Activated naive CD4-positive, alpha-beta T cell treated with anti-CD3 and anti-CD28 coated beads, Interleukin-2, amount 50 U/mL, for 24 hours (primary cell): ENCODE measurements around the gene TDRD5.

ENCODE experiments used
- H3K27ac Mint-ChIP-seq: one replicate; pipeline ENCODE4 v1.8.0; 2021; ENCODE audit warnings: mild to moderate bottlenecking, mixed read lengths
- H3K27me3 Mint-ChIP-seq: one replicate; pipeline ENCODE4 v1.8.0; 2021; ENCODE audit warnings: mixed read lengths
- H3K36me3 Mint-ChIP-seq: one replicate; pipeline ENCODE4 v1.8.0; 2021; ENCODE audit warnings: mixed read lengths
- H3K4me1 Mint-ChIP-seq: one replicate; pipeline ENCODE4 v1.8.0; 2021; ENCODE audit warnings: mixed read lengths
- H3K4me3 Mint-ChIP-seq: one replicate; pipeline ENCODE4 v1.8.0; 2021; ENCODE audit warnings: mild to moderate bottlenecking, mixed read lengths
- H3K9me3 Mint-ChIP-seq: one replicate; pipeline ENCODE4 v1.8.0; 2021; ENCODE audit warnings: mixed read lengths

TDRD5 gene

DNA sequence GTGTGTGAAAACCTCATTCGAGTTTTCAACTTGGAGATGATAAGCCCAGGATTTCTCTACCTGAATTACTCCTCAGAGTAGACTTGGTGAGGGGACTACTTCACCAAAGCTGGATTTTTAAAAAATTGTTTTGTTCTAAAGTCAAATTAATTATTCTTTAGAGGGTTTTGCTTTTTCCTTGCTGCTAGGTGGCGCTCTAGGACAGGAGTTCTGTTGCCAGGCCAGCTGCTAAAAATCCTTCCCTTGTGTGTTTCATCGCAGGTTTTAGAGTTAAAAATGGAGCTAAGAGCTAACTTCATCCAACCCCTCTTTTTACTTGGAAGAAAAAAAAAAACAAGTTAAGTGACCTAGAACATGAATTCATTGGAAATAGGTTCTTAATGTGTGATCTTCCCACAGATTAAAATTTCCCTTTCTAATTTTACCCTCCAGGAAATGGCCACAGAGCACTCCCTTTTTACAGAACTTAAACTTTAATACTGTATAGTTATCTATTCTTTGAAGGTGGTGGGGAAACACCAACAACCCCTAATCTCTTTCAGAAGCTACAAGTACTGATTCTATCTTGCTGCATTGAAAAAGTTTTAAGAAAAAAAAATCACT lies 114.8 kb downstream of the TDRD5 start:
- Mint-ChIP-seq H3K36me3 (no peaks in the 10 kb centered on the region), H3K9me3 (no peaks in the 10 kb centered on the region), H3K4me1 (peaks cover 20% of the 10 kb centered on the region), H3K27me3 (no peaks in the 10 kb centered on the region), H3K27ac (no peak overlapping the region), H3K4me3 (no peak overlapping the region)

DNA sequence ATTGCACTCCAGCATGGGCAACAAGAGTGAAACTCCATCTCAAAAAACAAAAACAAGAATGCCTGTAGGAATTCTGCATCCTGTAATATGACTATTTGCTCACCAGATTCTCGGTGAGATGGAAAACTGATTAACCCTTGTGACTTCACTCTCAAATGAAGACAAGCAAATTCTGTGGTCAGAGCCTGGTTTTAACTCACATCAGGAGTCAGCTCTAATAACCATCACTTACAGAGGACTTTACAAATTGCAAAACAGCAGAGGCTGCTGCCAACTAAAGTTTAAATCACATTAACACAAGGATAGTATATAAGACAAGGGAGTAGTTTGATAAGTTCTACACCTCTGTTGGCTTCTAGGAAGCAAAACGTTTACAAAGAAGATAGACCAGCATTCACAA lies 115.8 kb downstream of the TDRD5 start:
- no peak overlapping the region for H3K27ac Mint-ChIP-seq
- no peaks in the 10 kb centered on the region for H3K9me3 Mint-ChIP-seq
- no peaks in the 10 kb centered on the region for H3K27me3 Mint-ChIP-seq
- no peaks in the 10 kb centered on the region for H3K36me3 Mint-ChIP-seq
- H3K4me1 Mint-ChIP-seq = peaks cover 20% of the 10 kb centered on the region
- H3K4me3 Mint-ChIP-seq = no peak overlapping the region

GRCh38 chr1:179708434-179709195 lies 117.0 kb downstream of the TDRD5 start:
- Mint-ChIP-seq H3K4me1 (peaks cover 20% of the 10 kb centered on the region), H3K27me3 (no peaks in the 10 kb centered on the region), H3K4me3 (no peak overlapping the region), H3K27ac (no peak overlapping the region), H3K9me3 (peaks cover 7% of the 10 kb centered on the region), H3K36me3 (peaks cover 1% of the 10 kb centered on the region)

GRCh38 chr1:179709841-179710329 lies 118.3 kb downstream of the TDRD5 start:
- Mint-ChIP-seq H3K36me3 (peaks cover 8% of the 10 kb centered on the region), H3K27ac (no peak overlapping the region), H3K4me1 (peaks cover 20% of the 10 kb centered on the region), H3K27me3 (no peaks in the 10 kb centered on the region), H3K9me3 (peaks cover 12% of the 10 kb centered on the region), H3K4me3 (peak overlapping the region; percentile 1)

GRCh38 chr1:179714159-179714558 lies 122.5 kb downstream of the TDRD5 start:
- H3K36me3 Mint-ChIP-seq = peaks cover 18% of the 10 kb centered on the region
- H3K4me3 Mint-ChIP-seq = no peak overlapping the region
- peaks cover 44% of the 10 kb centered on the region for H3K9me3 Mint-ChIP-seq
- peaks cover 7% of the 10 kb centered on the region for H3K27me3 Mint-ChIP-seq
- H3K4me1 Mint-ChIP-seq = peaks cover 14% of the 10 kb centered on the region
- no peak overlapping the region for H3K27ac Mint-ChIP-seq

- Mint-ChIP-seq H3K27ac (no peak overlapping the region), H3K9me3 (peaks cover 47% of the 10 kb centered on the region), H3K4me1 (peaks cover 9% of the 10 kb centered on the region)
Observed at GRCh38 chr1:179714623-179715022, 123.0 kb downstream of the TDRD5 start.

DNA sequence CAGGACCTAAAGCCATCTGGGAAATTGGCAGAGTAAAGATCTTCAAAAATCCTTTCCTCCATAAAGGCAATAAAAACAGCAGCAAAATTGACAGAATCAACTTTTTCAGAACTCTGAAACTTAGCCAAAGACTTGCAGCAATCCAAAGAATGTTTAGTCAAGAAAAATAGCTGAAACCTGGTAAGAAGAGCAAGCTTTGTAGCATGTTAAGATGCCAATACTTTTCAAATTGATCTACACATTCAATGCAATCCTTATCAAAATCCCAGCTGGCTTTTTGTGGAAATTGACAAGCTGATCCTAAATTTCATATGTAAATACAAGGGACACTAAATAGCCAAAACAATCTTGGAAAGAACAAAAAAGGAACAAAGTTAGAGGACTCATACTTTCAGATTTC lies 127.6 kb downstream of the TDRD5 start:
- peaks cover 58% of the 10 kb centered on the region for H3K9me3 Mint-ChIP-seq
- no peaks in the 10 kb centered on the region for H3K4me1 Mint-ChIP-seq
- no peak overlapping the region for H3K27ac Mint-ChIP-seq
- H3K27me3 Mint-ChIP-seq = peaks cover 11% of the 10 kb centered on the region
- H3K4me3 Mint-ChIP-seq = no peak overlapping the region
- peaks cover 22% of the 10 kb centered on the region for H3K36me3 Mint-ChIP-seq

More at GRCh38 chr1:179714623-179715022, 123.0 kb downstream of the TDRD5 start:
- no peak overlapping the region for H3K4me3 Mint-ChIP-seq
- peaks cover 7% of the 10 kb centered on the region for H3K27me3 Mint-ChIP-seq
- H3K36me3 Mint-ChIP-seq = peaks cover 21% of the 10 kb centered on the region

GRCh38 chr1:179728271-179728670 lies 136.6 kb downstream of the TDRD5 start:
- Mint-ChIP-seq H3K36me3 (no peaks in the 10 kb centered on the region), H3K9me3 (no peaks in the 10 kb centered on the region), H3K27me3 (peaks cover 7% of the 10 kb centered on the region), H3K4me3 (no peak overlapping the region), H3K4me1 (no peaks in the 10 kb centered on the region), H3K27ac (no peak overlapping the region)

DNA sequence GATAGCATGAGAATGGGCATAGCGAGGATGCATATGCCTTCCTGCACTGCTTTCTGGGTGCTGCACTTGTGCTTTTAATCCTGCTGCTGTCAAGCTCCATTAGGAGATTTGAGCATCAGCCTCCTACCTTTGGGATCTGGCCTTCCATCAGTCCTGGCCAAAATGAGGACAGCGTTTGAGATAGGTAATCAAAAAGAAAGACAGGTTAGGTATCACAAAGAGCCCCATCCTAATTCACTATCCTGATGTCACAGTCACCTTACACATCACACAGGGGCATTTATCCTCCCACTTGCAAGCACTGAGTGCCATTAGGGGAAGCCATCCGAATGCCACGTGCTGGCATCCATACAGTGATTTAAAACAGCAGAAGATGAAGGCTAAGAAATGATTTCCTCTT lies 138.2 kb downstream of the TDRD5 start:
- Mint-ChIP-seq H3K36me3 (no peaks in the 10 kb centered on the region), H3K27ac (no peak overlapping the region), H3K4me3 (no peak overlapping the region), H3K4me1 (no peaks in the 10 kb centered on the region), H3K9me3 (no peaks in the 10 kb centered on the region), H3K27me3 (peaks cover 8% of the 10 kb centered on the region)

DNA sequence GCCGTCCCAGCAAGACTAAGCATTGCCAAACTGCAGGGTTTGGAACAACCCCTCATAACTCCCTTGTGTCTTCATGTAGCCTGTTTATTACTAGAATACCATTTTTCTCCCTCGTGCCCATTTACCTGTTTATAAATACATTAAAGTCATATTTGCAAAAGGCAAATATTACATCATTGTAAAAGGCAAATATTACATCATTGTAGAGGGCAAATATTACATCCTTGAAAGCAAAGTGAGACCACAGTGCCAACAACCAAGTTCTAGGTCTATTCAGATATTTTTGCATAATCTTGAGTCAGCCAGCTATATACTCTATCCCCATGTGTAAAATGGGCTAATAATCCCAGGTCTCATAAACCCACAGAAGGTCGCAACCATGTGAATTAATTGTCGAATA lies 140.0 kb downstream of the TDRD5 start:
- H3K4me1 Mint-ChIP-seq = no peaks in the 10 kb centered on the region
- no peak overlapping the region for H3K4me3 Mint-ChIP-seq
- no peaks in the 10 kb centered on the region for H3K9me3 Mint-ChIP-seq
- H3K27me3 Mint-ChIP-seq = peaks cover 13% of the 10 kb centered on the region
- no peak overlapping the region for H3K27ac Mint-ChIP-seq
- H3K36me3 Mint-ChIP-seq = no peaks in the 10 kb centered on the region
